Smooth muscle cell (in vitro differentiated cells): ENCODE measurements around the gene AP2A2. TPM values are rescaled to one million over a fixed set of nuclear protein-coding genes. Genes with fewer than 3 reads are reported as not detected.
"Not testable (repeated sequence)": the region's sequence is repeated elsewhere in the genome, so short reads cannot be mapped to it uniquely, and the experiment has no call there.

Source experiments
- DNase-seq: peaks from one replicate; lab custom pipeline; 2025; ENCODE audit not compliant: unreplicated experiment; lab: John Stamatoyannopoulos, UW
- H2AFZ ChIP-seq: fragments of 200-600 bp; sonication (generic); 2 replicates; pipeline ENCODE4 v1.6.0; 2016; ENCODE audit warnings: antibody characterized with exemption, low read depth, mild to moderate bottlenecking
- H3F3A ChIP-seq: fragments of 200-600 bp; sonication (generic); 2 replicates; pipeline ENCODE4 v1.6.0; 2017; ENCODE audit warnings: antibody characterized with exemption, low read depth
- H3K27ac ChIP-seq: fragments of 200-600 bp; sonication (generic); 2 replicates; pipeline ENCODE4 v1.5.1; 2016; ENCODE audit warnings: low read depth, mild to moderate bottlenecking
- H3K27me3 ChIP-seq: fragments of 200-600 bp; sonication (generic); 2 replicates; pipeline ENCODE4 v1.6.1; 2016; ENCODE audit warnings: low read depth, mild to moderate bottlenecking
- H3K36me3 ChIP-seq: fragments of 200-600 bp; sonication (generic); 2 replicates; pipeline ENCODE4 v1.5.1; 2016; ENCODE audit warnings: low read depth
- H3K4me1 ChIP-seq: fragments of 200-600 bp; sonication (generic); 2 replicates; pipeline ENCODE4 v1.5.1; 2016; ENCODE audit warnings: low read depth
- H3K4me2 ChIP-seq: fragments of 200-600 bp; sonication (generic); 2 replicates; pipeline ENCODE4 v1.6.0; 2016; ENCODE audit warnings: mild to moderate bottlenecking
- H3K4me3 ChIP-seq: fragments of 200-600 bp; sonication (generic); 2 replicates; pipeline ENCODE4 v1.5.1; 2016; ENCODE audit warnings: mild to moderate bottlenecking
- H3K79me2 ChIP-seq: fragments of 200-600 bp; sonication (generic); 2 replicates; pipeline ENCODE4 v1.6.0; 2016; ENCODE audit warnings: low read depth, mild to moderate bottlenecking
- H3K9ac ChIP-seq: fragments of 200-600 bp; sonication (generic); 2 replicates; pipeline ENCODE4 v1.6.0; 2016; ENCODE audit warnings: low read depth
- H3K9me3 ChIP-seq: fragments of 200-600 bp; sonication (generic); replicated peaks from 2 replicates; pipeline ENCODE4 v1.5.1; 2016; ENCODE audit warnings: low read depth
- H4K20me1 ChIP-seq: fragments of 200-600 bp; sonication (generic); 2 replicates; pipeline ENCODE4 v1.6.0; 2016; ENCODE audit warnings: low read depth
- CTCF ChIP-seq: fragments of 200-600 bp; sonication (generic); IDR thresholded peaks from 2 replicates; pipeline ENCODE4 v1.5.1; 2017; ENCODE audit warnings: borderline replicate concordance, mild to moderate bottlenecking, antibody characterized with exemption; ENCODE audit not compliant: insufficient read depth, poor library complexity, severe bottlenecking
- WGBS: methylation state at CpG from one replicate; pipeline ENCODE4 v1.1.7; 2016; ENCODE audit warnings: low lambda C conversion rate; 5-methylcytosine and 5-hydroxymethylcytosine counted together
- polyA plus RNA-seq: library from polyadenylated mRNA; unstranded; fragments of >200 nt; fragmentation: Nextera tagmentation; extraction: Ambion mirVana; gene quantifications from 2 replicates; pipeline ENCODE4 v1.2.1, GENCODE V29; 2016
- total RNA-seq: library from RNA; depleted of rRNA; stranded (reverse); fragments of >200 nt; gene quantifications from 2 replicates; pipeline ENCODE4 v1.2.3, GENCODE V29; 2014

Gene AP2A2
- total and polyA plus RNA-seq, 2 experiments from 2014 or later = 25.1 to 35.8 TPM

- no peak for DNase-seq
- WGBS = 85% methylated on average over 7 of the region's 7 CpGs
These were observed 32.4 kb downstream of the AP2A2 start for GRCh38 chr11:958101-958500.

GRCh38 chr11:959027-959426 lies 33.4 kb downstream of the AP2A2 start:
- no peak overlapping the region for H3K4me2 ChIP-seq
- WGBS = 91% methylated on average over 14 of the region's 14 CpGs
- no peak for DNase-seq
- no peak for TF ChIP-seq CTCF
- H3K4me1 ChIP-seq = peaks cover 13% of the 10 kb centered on the region
- no peaks in the 10 kb centered on the region for H3K9me3 ChIP-seq
- H3K27ac ChIP-seq = no peak overlapping the region
- H3F3A ChIP-seq = no peaks in the 10 kb centered on the region
- no peak overlapping the region for H3K4me3 ChIP-seq
- no peaks in the 10 kb centered on the region for H3K27me3 ChIP-seq
- H3K9ac ChIP-seq = no peak overlapping the region
- no peaks in the 10 kb centered on the region for H3K36me3 ChIP-seq
- H3K79me2 ChIP-seq = peaks cover 58% of the 10 kb centered on the region
- peaks cover 71% of the 10 kb centered on the region for H4K20me1 ChIP-seq
- H2AFZ ChIP-seq = no peak overlapping the region

More at GRCh38 chr11:958101-958500, 32.4 kb downstream of the AP2A2 start:
- no peak overlapping the region for H2AFZ ChIP-seq
- H4K20me1 ChIP-seq = peaks cover 77% of the 10 kb centered on the region
- H3K79me2 ChIP-seq = peaks cover 63% of the 10 kb centered on the region
- H3F3A ChIP-seq = no peaks in the 10 kb centered on the region
- no peak for TF ChIP-seq CTCF
- H3K9me3 ChIP-seq = no peaks in the 10 kb centered on the region
- H3K4me1 ChIP-seq = peaks cover 13% of the 10 kb centered on the region
- H3K36me3 ChIP-seq = no peaks in the 10 kb centered on the region
- H3K9ac ChIP-seq = no peak overlapping the region
- H3K4me2 ChIP-seq = no peak overlapping the region
- H3K27ac ChIP-seq = peak overlapping the region; percentile 72
- H3K27me3 ChIP-seq = no peaks in the 10 kb centered on the region
- H3K4me3 ChIP-seq = no peak overlapping the region

- Histone ChIP-seq H3K4me2 (no peak overlapping the region), H3K79me2 (peaks cover 52% of the 10 kb centered on the region), H3K9me3 (no peaks in the 10 kb centered on the region), H3K9ac (no peak overlapping the region), H3K27me3 (no peaks in the 10 kb centered on the region), H3F3A (no peaks in the 10 kb centered on the region), H3K36me3 (no peaks in the 10 kb centered on the region), H3K27ac (no peak overlapping the region), H3K4me1 (peaks cover 13% of the 10 kb centered on the region), H3K4me3 (no peak overlapping the region), H2AFZ (no peak overlapping the region), H4K20me1 (peaks cover 70% of the 10 kb centered on the region)
- 85% methylated on average over 10 of the region's 10 CpGs for WGBS
- no peak for DNase-seq
- no peak for TF ChIP-seq CTCF
These were observed 33.9 kb downstream of the AP2A2 start for GRCh38 chr11:959608-960007.

- H4K20me1 ChIP-seq = peaks cover 68% of the 10 kb centered on the region
- DNase-seq, H3K9ac ChIP-seq, H3K36me3 ChIP-seq, H2AFZ ChIP-seq, H3F3A ChIP-seq, H3K4me2 ChIP-seq, H3K27ac ChIP-seq, H3K27me3 ChIP-seq, H3K4me1 ChIP-seq, H3K4me3 ChIP-seq, H3K9me3 ChIP-seq: not testable (repeated sequence)
- WGBS = 90% methylated on average over 16 of the region's 18 CpGs
- H3K79me2 ChIP-seq = peaks cover 47% of the 10 kb centered on the region
These were observed 35.7 kb downstream of the AP2A2 start for GRCh38 chr11:961310-961920.
